Measurements from ENCODE around the gene TDRD3. TPM values are rescaled to one million over a fixed set of nuclear protein-coding genes. Genes with fewer than 3 reads are reported as not detected.

The TDRD3 gene
- total and polyA plus RNA-seq, 4 donors: 3.6 to 15.8 (median 6.2) TPM

DNA sequence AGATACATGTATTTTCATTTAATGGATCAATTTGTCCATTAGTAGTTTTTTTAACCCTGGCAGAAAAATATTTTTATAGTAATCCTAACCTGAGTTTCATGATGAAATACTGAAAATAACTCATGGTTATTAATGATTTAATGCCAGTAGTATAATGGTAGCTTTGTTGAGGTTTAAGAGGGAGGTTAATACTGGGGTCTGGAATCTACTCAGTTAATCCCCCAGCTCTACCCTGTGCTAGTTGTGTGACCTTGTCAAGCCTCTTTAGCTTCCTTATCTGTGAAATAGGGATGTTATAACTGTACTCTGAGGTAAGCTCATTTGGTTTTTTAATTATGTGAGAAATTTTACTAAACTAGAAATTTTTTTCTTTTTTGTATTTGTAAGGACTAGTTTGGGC is 122.5 kb downstream of the TDRD3 start:
- Histone ChIP-seq H3K4me3 (ENCODE audit: low read depth in 1 of 3, low read length in 3 of 3) (no peak overlapping the region), H3K4me1 (ENCODE audit: control insufficient read depth in 4 of 4, insufficient read depth in 4 of 4, low read length in 3 of 4) (peaks cover 0 to 10% (median 6%) of the 10 kb centered on the region in 4 donors), H3K36me3 (ENCODE audit: control insufficient read depth in 4 of 4, insufficient read depth in 3 of 4, low read depth in 1 of 4, low read length in 3 of 4) (peaks cover 0 to 5% (median 2%) of the 10 kb centered on the region in 4 donors), H3K9me3 (ENCODE audit: control insufficient read depth in 4 of 4, low read length in 3 of 4) (no peaks in the 10 kb centered on the region), H3K27me3 (ENCODE audit: control insufficient read depth in 4 of 4, insufficient read depth in 4 of 4, low read length in 3 of 4) (no peaks in the 10 kb centered on the region), H3K27ac (ENCODE audit: low read depth in 1 of 2, low read length in 2 of 2) (no peak overlapping the region), H3K9ac (ENCODE audit: low read depth in 1 of 2, low read length in 2 of 2) (no peak overlapping the region)
- no peak for TF ChIP-seq YY1 (IDR thresholded peaks at IDR 0.05)
- no peak for TF ChIP-seq ATF3 (IDR thresholded peaks at IDR 0.05)
- no peak for TF ChIP-seq GABPA (IDR thresholded peaks at IDR 0.05 in 1 of 2, conservative IDR thresholded peaks at IDR 0.05 in 1 of 2)
- no peak for TF ChIP-seq JUND (IDR thresholded peaks at IDR 0.05)
- no peak for TF ChIP-seq RXRA (IDR thresholded peaks at IDR 0.05)
- no peak for TF ChIP-seq HNF4G (IDR thresholded peaks at IDR 0.05)
- TF ChIP-seq CTCF (IDR thresholded peaks at IDR 0.05; ENCODE audit: low read depth, low read length, missing input control): no peak
- no peak for TF ChIP-seq NR2F2 (IDR thresholded peaks at IDR 0.05)
- TF ChIP-seq HNF4A (conservative IDR thresholded peaks at IDR 0.05): no peak
- TF ChIP-seq FOXA1 (IDR thresholded peaks at IDR 0.05): no peak
- TF ChIP-seq FOXA2 (IDR thresholded peaks at IDR 0.05): no peak
- no peak for TF ChIP-seq EGR1 (IDR thresholded peaks at IDR 0.05; ENCODE audit: low read depth in 2 of 2)
- TF ChIP-seq TAF1 (conservative IDR thresholded peaks at IDR 0.05): no peak
- TF ChIP-seq, protein P1, sequence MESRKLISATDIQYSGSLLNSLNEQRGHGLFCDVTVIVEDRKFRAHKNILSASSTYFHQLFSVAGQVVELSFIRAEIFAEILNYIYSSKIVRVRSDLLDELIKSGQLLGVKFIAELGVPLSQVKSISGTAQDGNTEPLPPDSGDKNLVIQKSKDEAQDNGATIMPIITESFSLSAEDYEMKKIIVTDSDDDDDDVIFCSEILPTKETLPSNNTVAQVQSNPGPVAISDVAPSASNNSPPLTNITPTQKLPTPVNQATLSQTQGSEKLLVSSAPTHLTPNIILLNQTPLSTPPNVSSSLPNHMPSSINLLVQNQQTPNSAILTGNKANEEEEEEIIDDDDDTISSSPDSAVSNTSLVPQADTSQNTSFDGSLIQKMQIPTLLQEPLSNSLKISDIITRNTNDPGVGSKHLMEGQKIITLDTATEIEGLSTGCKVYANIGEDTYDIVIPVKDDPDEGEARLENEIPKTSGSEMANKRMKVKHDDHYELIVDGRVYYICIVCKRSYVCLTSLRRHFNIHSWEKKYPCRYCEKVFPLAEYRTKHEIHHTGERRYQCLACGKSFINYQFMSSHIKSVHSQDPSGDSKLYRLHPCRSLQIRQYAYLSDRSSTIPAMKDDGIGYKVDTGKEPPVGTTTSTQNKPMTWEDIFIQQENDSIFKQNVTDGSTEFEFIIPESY (IDR thresholded peaks at IDR 0.05): no peak
- TF ChIP-seq RAD21 (IDR thresholded peaks at IDR 0.05): no peak
- TF ChIP-seq, protein P2, sequence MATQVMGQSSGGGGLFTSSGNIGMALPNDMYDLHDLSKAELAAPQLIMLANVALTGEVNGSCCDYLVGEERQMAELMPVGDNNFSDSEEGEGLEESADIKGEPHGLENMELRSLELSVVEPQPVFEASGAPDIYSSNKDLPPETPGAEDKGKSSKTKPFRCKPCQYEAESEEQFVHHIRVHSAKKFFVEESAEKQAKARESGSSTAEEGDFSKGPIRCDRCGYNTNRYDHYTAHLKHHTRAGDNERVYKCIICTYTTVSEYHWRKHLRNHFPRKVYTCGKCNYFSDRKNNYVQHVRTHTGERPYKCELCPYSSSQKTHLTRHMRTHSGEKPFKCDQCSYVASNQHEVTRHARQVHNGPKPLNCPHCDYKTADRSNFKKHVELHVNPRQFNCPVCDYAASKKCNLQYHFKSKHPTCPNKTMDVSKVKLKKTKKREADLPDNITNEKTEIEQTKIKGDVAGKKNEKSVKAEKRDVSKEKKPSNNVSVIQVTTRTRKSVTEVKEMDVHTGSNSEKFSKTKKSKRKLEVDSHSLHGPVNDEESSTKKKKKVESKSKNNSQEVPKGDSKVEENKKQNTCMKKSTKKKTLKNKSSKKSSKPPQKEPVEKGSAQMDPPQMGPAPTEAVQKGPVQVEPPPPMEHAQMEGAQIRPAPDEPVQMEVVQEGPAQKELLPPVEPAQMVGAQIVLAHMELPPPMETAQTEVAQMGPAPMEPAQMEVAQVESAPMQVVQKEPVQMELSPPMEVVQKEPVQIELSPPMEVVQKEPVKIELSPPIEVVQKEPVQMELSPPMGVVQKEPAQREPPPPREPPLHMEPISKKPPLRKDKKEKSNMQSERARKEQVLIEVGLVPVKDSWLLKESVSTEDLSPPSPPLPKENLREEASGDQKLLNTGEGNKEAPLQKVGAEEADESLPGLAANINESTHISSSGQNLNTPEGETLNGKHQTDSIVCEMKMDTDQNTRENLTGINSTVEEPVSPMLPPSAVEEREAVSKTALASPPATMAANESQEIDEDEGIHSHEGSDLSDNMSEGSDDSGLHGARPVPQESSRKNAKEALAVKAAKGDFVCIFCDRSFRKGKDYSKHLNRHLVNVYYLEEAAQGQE (IDR thresholded peaks at IDR 0.05): no peak
- TF ChIP-seq MAX (IDR thresholded peaks at IDR 0.05): no peak
- no peak for TF ChIP-seq SP1 (IDR thresholded peaks at IDR 0.05)
- DNase-seq (ENCODE audit: low spot score): no peak

Data from liver (tissue), 9 donors.